OCI-LY3 (cell line): ENCODE measurements around the gene DCAF8L2.

ENCODE experiments used
- CTCF ChIP-seq: fragments of 200-600, 300-600 bp; sonication (generic); IDR thresholded peaks from 2 replicates; pipeline ENCODE4 v1.5.1; 2014; ENCODE audit warnings: antibody characterized with exemption, low read length, low read depth
- EZH2phosphoT487 ChIP-seq: fragments of 200-600 bp; shearing (Covaris generic); IDR thresholded peaks from 2 replicates; pipeline ENCODE4 v1.6.1; 2018; ENCODE audit warnings: antibody characterized with exemption, mixed run types, low read depth

- TF ChIP-seq CTCF, result no peak
- TF ChIP-seq EZH2phosphoT487, result no peak
These were observed 6.2 kb upstream of the DCAF8L2 start for GRCh38 chrX:27583976-27584375.
